SK-N-SH treated with all-trans-retinoic acid at 6 μM for 48 hours (cell line): ENCODE data around the gene SORL1.

Experiments used
- ATAC-seq: fragments of 200-7000 bp; cut with Tn5 transposase; 3 replicates; pipeline ENCODE4 v1.9.1; 2020; ENCODE audit warnings: mild to moderate bottlenecking, moderate library complexity
- ARNTL ChIP-seq: fragments of 450-650 bp; formaldehyde crosslinking; IDR thresholded peaks from 2 replicates; pipeline ENCODE4 v1.5.0; 2020; ENCODE audit warnings: low read depth, mild to moderate bottlenecking, moderate library complexity, borderline replicate concordance
- BACH2 ChIP-seq: fragments of 250-450 bp; sonication (Bioruptor Pico); IDR thresholded peaks from 2 replicates; pipeline ENCODE4 v1.9.0; 2021; ENCODE audit warnings: mild to moderate bottlenecking, borderline replicate concordance
- CSDC2 ChIP-seq: fragments of 250-450 bp; sonication (Bioruptor Pico); IDR thresholded peaks from 2 replicates; pipeline ENCODE4 v1.5.0; 2020; ENCODE audit warnings: mild to moderate bottlenecking, moderate library complexity
- CSRNP3 ChIP-seq: fragments of 250-450 bp; sonication (Bioruptor Pico); IDR thresholded peaks from 2 replicates; pipeline ENCODE4 v1.5.1; 2021; ENCODE audit warnings: mild to moderate bottlenecking, moderate library complexity
- ESRRG ChIP-seq: fragments of 250-450 bp; sonication (Bioruptor Pico); IDR thresholded peaks from 2 replicates; pipeline ENCODE4 v1.6.1; 2021; ENCODE audit warnings: mild to moderate bottlenecking
- GLIS3 ChIP-seq: fragments of 250-450 bp; sonication (Bioruptor Pico); IDR thresholded peaks from 2 replicates; pipeline ENCODE4 v1.5.0; 2020; ENCODE audit warnings: mild to moderate bottlenecking, moderate library complexity
- ISL1 ChIP-seq: fragments of 250-450 bp; sonication (Bioruptor Pico); IDR thresholded peaks from 2 replicates; pipeline ENCODE4 v2.1.2; 2022; ENCODE audit warnings: mild to moderate bottlenecking, moderate library complexity
- PATZ1 ChIP-seq: fragments of 250-450 bp; sonication (Bioruptor Pico); IDR thresholded peaks from 2 replicates; pipeline ENCODE4 v1.8.0; 2020; ENCODE audit warnings: mild to moderate bottlenecking, moderate library complexity, borderline replicate concordance
- PPARA ChIP-seq: fragments of 250-450 bp; sonication (Bioruptor Pico); IDR thresholded peaks from 2 replicates; pipeline ENCODE4 v1.5.0; 2020; ENCODE audit warnings: mild to moderate bottlenecking, borderline replicate concordance
- RARB ChIP-seq: fragments of 250-450 bp; sonication (Bioruptor Pico); IDR thresholded peaks from 2 replicates; pipeline ENCODE4 v1.8.0; 2021; ENCODE audit warnings: mild to moderate bottlenecking, moderate library complexity
- TOX ChIP-seq: fragments of 250-450 bp; sonication (Bioruptor Pico); IDR thresholded peaks from 2 replicates; pipeline ENCODE4 v1.8.0; 2021; ENCODE audit warnings: mild to moderate bottlenecking, moderate library complexity, borderline replicate concordance
- TSHZ2 ChIP-seq: fragments of 250-450 bp; sonication (Bioruptor Pico); IDR thresholded peaks from 2 replicates; pipeline ENCODE4 v1.5.0; 2020; ENCODE audit warnings: mild to moderate bottlenecking, moderate library complexity
- ZC3H10 ChIP-seq: fragments of 250-450 bp; sonication (Bioruptor Pico); IDR thresholded peaks from 2 replicates; pipeline ENCODE4 v1.5.1; 2021; ENCODE audit warnings: mild to moderate bottlenecking, moderate library complexity
- ZFP3 ChIP-seq: fragments of 250-450 bp; sonication (Bioruptor Pico); IDR thresholded peaks from 2 replicates; pipeline ENCODE4 v1.5.0; 2020; ENCODE audit warnings: mild to moderate bottlenecking, moderate library complexity
- ZFP30 ChIP-seq: fragments of 450-650 bp; formaldehyde crosslinking; IDR thresholded peaks from 2 replicates; pipeline ENCODE4 v1.5.0; 2022; ENCODE audit warnings: mild to moderate bottlenecking, moderate library complexity
- ZNF70 ChIP-seq: fragments of 450-650 bp; formaldehyde crosslinking; IDR thresholded peaks from 2 replicates; pipeline ENCODE4 v1.5.0; 2020; ENCODE audit warnings: mild to moderate bottlenecking, moderate library complexity
- TF ChIP-seq, protein P1 (sequence below): fragments of 250-450 bp; sonication (Bioruptor Pico); IDR thresholded peaks from 2 replicates; pipeline ENCODE4 v1.8.0; 2021; ENCODE audit warnings: low read depth, mild to moderate bottlenecking, moderate library complexity, borderline replicate concordance

SORL1 gene

DNA sequence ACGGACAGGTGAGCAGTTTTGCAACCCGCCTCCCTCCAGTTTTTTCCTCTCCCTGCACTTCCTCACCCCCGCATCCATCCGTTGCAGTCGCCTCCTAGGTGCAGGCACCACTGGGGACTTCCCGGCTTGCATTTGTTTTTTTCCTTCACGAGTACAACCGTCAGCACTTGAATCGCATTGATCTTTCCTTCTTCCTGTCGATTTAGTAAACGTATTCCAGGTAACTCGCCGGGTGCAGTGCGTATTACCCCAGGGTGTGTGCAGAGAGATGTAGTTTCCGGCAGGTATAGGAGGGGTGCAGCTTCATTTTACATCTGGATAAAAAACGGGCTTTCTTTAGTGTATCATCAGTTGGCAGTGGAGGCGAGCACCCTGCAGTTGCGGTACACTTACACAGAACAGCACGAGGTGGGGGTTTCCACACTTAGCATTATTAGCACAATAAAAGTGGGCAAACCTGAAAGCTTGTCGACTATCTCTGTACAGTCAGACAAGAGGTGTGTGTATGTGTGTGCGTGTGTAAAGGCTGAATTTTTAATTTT, 566 bp downstream of the SORL1 start, which contains the start of gene SORL1-AS1:
Gene SORL1-AS1 (minus strand): TSS at position 359 of the 542 bp plus-strand sequence.
- 0 out of 2 replicates have a peak, but pooled peaks have one; percentile 6 for TF ChIP-seq ZNF70 (CRISPR knock-in tag)
- no peak for TF ChIP-seq GLIS3

DNA sequence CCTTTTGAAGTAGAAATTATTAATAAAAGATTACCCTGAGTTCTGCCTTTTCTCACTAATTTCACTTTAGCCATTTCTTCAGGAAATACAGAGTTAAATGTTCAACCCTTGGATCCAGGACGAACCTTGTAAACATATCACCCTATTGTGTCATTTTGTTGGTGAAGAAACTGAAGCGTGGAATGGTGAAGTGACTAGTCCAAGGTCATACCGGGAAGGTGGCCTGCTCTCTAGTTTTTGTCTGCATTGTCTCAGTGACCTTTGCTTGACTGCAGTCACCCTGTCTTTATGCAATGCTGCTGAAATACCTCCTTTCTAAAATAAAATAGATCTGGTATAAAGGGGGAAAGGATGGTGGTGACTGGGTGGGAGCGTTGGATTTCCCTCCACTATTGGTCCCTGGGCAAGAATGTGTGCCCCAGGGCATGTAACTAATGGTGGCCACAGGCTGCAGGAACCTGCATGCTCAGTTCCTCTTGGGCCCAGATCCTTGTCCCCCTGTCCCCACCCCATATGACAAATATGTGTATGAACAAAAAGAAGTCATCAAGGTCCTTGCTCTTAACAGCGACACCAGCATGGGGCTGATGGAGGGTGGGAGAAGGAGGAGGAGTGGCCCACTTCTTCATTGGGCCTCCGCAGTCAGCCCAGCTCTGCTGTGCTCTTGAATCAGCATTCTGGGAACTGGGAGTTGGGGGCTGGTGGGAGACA, 1.6 kb downstream of the SORL1 start:
- no peak for ATAC-seq
- TF ChIP-seq, protein P1, sequence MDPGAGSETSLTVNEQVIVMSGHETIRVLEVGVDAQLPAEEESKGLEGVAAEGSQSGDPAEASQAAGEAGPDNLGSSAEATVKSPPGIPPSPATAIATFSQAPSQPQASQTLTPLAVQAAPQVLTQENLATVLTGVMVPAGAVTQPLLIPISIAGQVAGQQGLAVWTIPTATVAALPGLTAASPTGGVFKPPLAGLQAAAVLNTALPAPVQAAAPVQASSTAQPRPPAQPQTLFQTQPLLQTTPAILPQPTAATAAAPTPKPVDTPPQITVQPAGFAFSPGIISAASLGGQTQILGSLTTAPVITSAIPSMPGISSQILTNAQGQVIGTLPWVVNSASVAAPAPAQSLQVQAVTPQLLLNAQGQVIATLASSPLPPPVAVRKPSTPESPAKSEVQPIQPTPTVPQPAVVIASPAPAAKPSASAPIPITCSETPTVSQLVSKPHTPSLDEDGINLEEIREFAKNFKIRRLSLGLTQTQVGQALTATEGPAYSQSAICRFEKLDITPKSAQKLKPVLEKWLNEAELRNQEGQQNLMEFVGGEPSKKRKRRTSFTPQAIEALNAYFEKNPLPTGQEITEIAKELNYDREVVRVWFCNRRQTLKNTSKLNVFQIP (CRISPR knock-in tag), result no peak
- TF ChIP-seq BACH2 (no peak), TOX (CRISPR knock-in tag) (no peak), ESRRG (CRISPR knock-in tag) (no peak), ZNF70 (CRISPR knock-in tag) (no peak), ISL1 (CRISPR knock-in tag) (no peak), ZFP3 (no peak), ZC3H10 (CRISPR knock-in tag) (no peak), PATZ1 (CRISPR knock-in tag) (no peak), ZFP30 (CRISPR knock-in tag) (no peak), TSHZ2 (CRISPR knock-in tag) (no peak)

More for the DNA sequence above, 566 bp downstream of the SORL1 start, which contains the start of gene SORL1-AS1:
- peak; percentile 68 for ATAC-seq

DNA sequence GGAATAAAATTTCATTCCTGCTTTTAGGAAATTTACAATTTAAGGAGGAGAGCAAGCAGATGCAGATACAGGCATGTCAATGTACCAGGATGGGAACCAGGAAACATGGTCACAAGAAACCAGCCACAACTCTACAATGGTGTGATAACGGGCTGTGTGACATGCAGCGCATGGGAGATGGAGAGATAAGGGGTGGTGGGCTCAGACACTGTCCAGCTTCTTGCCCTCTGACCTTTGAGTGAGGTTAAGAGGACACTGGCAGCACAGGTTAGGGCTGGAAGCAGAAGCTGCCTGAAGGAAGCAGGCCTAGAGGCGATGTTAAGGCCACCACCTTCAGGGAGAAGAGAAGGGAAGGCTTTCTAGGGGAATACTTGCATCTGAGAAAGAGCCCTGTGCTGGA, 3.0 kb downstream of the SORL1 start:
- TF ChIP-seq ISL1 (CRISPR knock-in tag) (no peak), CSRNP3 (no peak), PPARA (no peak), RARB (CRISPR knock-in tag) (no peak), ZNF70 (CRISPR knock-in tag) (no peak), ESRRG (CRISPR knock-in tag) (no peak)
- TF ChIP-seq, all 23 proteins: peak for 0
- ATAC-seq, result no peak

GRCh38 chr11:121456151-121456550, 4.0 kb downstream of the SORL1 start:
- no peak for ATAC-seq
- TF ChIP-seq ARNTL (CRISPR knock-in tag) (no peak), CSDC2 (CRISPR knock-in tag) (no peak), ZFP3 (no peak), PATZ1 (CRISPR knock-in tag) (no peak)
